K562 (cell line): ENCODE results near the gene MORF4L1. TPM values are rescaled to one million over a fixed set of nuclear protein-coding genes. Genes with fewer than 3 reads are reported as not detected.
A peak's percentile ranks its signal among the peaks of the same experiment; 100 is the strongest.

Experiments
- ATAC-seq: fragments of 200-7000 bp; cut with Tn5 transposase; 3 replicates; pipeline ENCODE4 v1.9.1; 2020; ENCODE audit warnings: moderate library complexity
- BruUV-seq: library from RNA; stranded (reverse); fragments of 400-500 nt; replicated peaks from 2 replicates; lab custom pipeline; 2021; lab: Mats Ljungman, UMichigan
- CTCF ChIA-PET: fragments of 300-600 bp; formaldehyde crosslinking; extraction: SDS; loops from one replicate; lab custom pipeline; 2021; ENCODE audit warnings: low intra/inter-chr PET ratio; lab: Yijun Ruan, JAX
- POLR2A ChIA-PET: fragments of 300-600, 350-650 bp; sonication (Branson Sonifier 250); formaldehyde crosslinking; extraction: SDS; loops from one replicate; lab custom pipeline; 2021; ENCODE audit warnings: antibody characterized with exemption, inconsistent platforms; lab: Yijun Ruan, JAX
- DNase-seq, 4 experiments: peaks; one replicate each; pipeline versions ENCODE4 v3.0.0 to v3.0.0-alpha.2; 2011 to 2018; ENCODE audit warnings: low spot score in 3 of 4, mixed read lengths in 3 of 4; ENCODE audit errors: extremely low read depth in 1 of 4
- FAIRE-seq: peaks from 2 replicates; lab custom pipeline; 2011; peaks lifted over from hg19 to GRCh38; lab: Jason Lieb, UNC
- H2AFZ ChIP-seq: 2 replicates; pipeline ENCODE4 v1.6.0; 2011; ENCODE audit warnings: low read depth, low read length, control low read depth, inconsistent platforms
- H3K27ac ChIP-seq: fragments of 200-600 bp; 3 replicates; pipeline ENCODE4 v1.8.0; 2011; ENCODE audit warnings: low read depth, mild to moderate bottlenecking, control low read depth, inconsistent platforms, low read length, moderate library complexity, mixed read lengths; ENCODE audit errors: extremely low read depth
- H3K27me3 ChIP-seq, 2 experiments: fragments of 300-600 bp in 1 of 2; 2 replicates in 1 of 2; 3 replicates in 1 of 2; pipeline versions ENCODE4 v1.6.0 to v1.8.0; 2011; ENCODE audit warnings: inconsistent platforms in 2 of 2, low read length in 2 of 2, mild to moderate bottlenecking in 1 of 2, mixed read lengths in 1 of 2, moderate library complexity in 1 of 2; ENCODE audit not compliant: control insufficient read depth in 2 of 2, insufficient read depth in 2 of 2
- H3K36me3 ChIP-seq: fragments of 300-600 bp; 3 replicates; pipeline ENCODE4 v1.8.0; 2011; ENCODE audit warnings: mild to moderate bottlenecking, low read length, inconsistent platforms; ENCODE audit not compliant: control insufficient read depth, insufficient read depth
- H3K4me1 ChIP-seq, 2 experiments: fragments of 200-600 bp in 1 of 2; replicated peaks in 1 of 2; 2 replicates in 1 of 2; 3 replicates in 1 of 2; pipeline versions ENCODE4 v1.5.1 to v1.8.0; 2011; ENCODE audit warnings: inconsistent platforms in 2 of 2, low read length in 2 of 2, mild to moderate bottlenecking in 1 of 2, mixed read lengths in 1 of 2, moderate library complexity in 1 of 2; ENCODE audit not compliant: control insufficient read depth in 2 of 2, insufficient read depth in 2 of 2
- H3K4me2 ChIP-seq: 2 replicates; pipeline ENCODE4 v1.6.1; 2011; ENCODE audit warnings: low read length, control low read depth, inconsistent platforms, mixed read lengths; ENCODE audit not compliant: insufficient read depth
- H3K4me3 ChIP-seq: fragments of 200-600 bp; sonication (generic), shearing (Covaris generic); 2 replicates; pipeline ENCODE4 v1.5.1; 2016; ENCODE audit warnings: control low read depth, inconsistent platforms
- H3K79me2 ChIP-seq: fragments of 200-600 bp; 3 replicates; pipeline ENCODE4 v1.8.0; 2011; ENCODE audit warnings: low read length, inconsistent platforms; ENCODE audit not compliant: control insufficient read depth, insufficient read depth
- H3K9ac ChIP-seq, 2 experiments: 2 replicates each; pipeline versions ENCODE4 v1.6.0 to v1.6.1; 2011; ENCODE audit warnings: low read depth in 2 of 2, low read length in 2 of 2, control low read depth in 1 of 2, inconsistent platforms in 1 of 2, mild to moderate bottlenecking in 1 of 2, mixed read lengths in 1 of 2; ENCODE audit not compliant: insufficient read depth in 1 of 2
- H3K9me1 ChIP-seq: one replicate; pipeline ENCODE4 v1.6.0; 2011; ENCODE audit warnings: inconsistent platforms, mild to moderate bottlenecking, low read length, moderate library complexity; ENCODE audit not compliant: control insufficient read depth, insufficient read depth
- H3K9me3 ChIP-seq: replicated peaks from 2 replicates; pipeline ENCODE4 v1.5.1; 2011; ENCODE audit warnings: low read depth, low read length, inconsistent platforms; ENCODE audit not compliant: control insufficient read depth, insufficient read depth
- H4K20me1 ChIP-seq: replicated peaks from 2 replicates; pipeline ENCODE4 v1.6.1; 2011; ENCODE audit warnings: low read length, inconsistent platforms, mixed read lengths; ENCODE audit not compliant: control insufficient read depth, insufficient read depth
- ARNT ChIP-seq, 2 experiments: fragments of 450-650 bp; IDR thresholded peaks; 2 replicates each; pipeline ENCODE4 v1.6.1; 2016; ENCODE audit warnings: mild to moderate bottlenecking in 1 of 2
- CAMTA2 ChIP-seq: fragments of 250-450 bp; sonication (Bioruptor Pico); conservative IDR thresholded peaks from 2 replicates; pipeline ENCODE4 v1.5.1; 2022
- DMBX1 ChIP-seq: fragments of 250-450 bp; sonication (Bioruptor Pico); IDR thresholded peaks from 2 replicates; pipeline ENCODE4 v1.8.0; 2022; ENCODE audit warnings: inconsistent platforms, mild to moderate bottlenecking, moderate library complexity, borderline replicate concordance
- EZH2 ChIP-seq: IDR thresholded peaks from 2 replicates; pipeline ENCODE4 v1.6.1; 2012; ENCODE audit warnings: low read depth, mild to moderate bottlenecking, inconsistent platforms, low read length, borderline replicate concordance
- KLF16 ChIP-seq: IDR thresholded peaks from 2 replicates; pipeline ENCODE4 v1.6.1; 2016; ENCODE audit warnings: antibody characterized with exemption
- MCM2 ChIP-seq: fragments of 450-650 bp; IDR thresholded peaks from 2 replicates; pipeline ENCODE4 v1.6.1; 2017; ENCODE audit warnings: low read depth, mild to moderate bottlenecking
- MCM7 ChIP-seq, 2 experiments: fragments of 450-650 bp; IDR thresholded peaks; 2 replicates each; pipeline ENCODE4 v1.6.1; 2016 to 2018
- MYNN ChIP-seq, 2 experiments: sonication (generic); formaldehyde crosslinking in 1 of 2; IDR thresholded peaks; 2 replicates each; pipeline versions ENCODE4 v1.5.0 to v1.6.1; 2016 to 2020; ENCODE audit warnings: antibody characterized with exemption in 1 of 2, missing genetic modification reagents in 1 of 2
- PHTF2 ChIP-seq: fragments of 250-450 bp; sonication (Bioruptor Pico); IDR thresholded peaks from 2 replicates; pipeline ENCODE4 v1.5.0; 2021; ENCODE audit warnings: mild to moderate bottlenecking
- RAD21 ChIP-seq, 2 experiments: fragments of 250-450 bp in 1 of 2; fragments of 450-650 bp in 1 of 2; sonication (Bioruptor Pico) in 1 of 2; formaldehyde crosslinking in 1 of 2; IDR thresholded peaks in 1 of 2; conservative IDR thresholded peaks in 1 of 2; 2 replicates each; pipeline versions ENCODE4 v1.4.0 to v1.8.0; 2020 to 2022; ENCODE audit warnings: mild to moderate bottlenecking in 2 of 2, moderate library complexity in 1 of 2
- RHOXF2B ChIP-seq: fragments of 250-450 bp; sonication (Bioruptor Pico); conservative IDR thresholded peaks from 2 replicates; pipeline ENCODE4 v1.5.1; 2021
- STAG1 ChIP-seq: sonication (generic); formaldehyde crosslinking; IDR thresholded peaks from 2 replicates; pipeline ENCODE4 v1.5.0; 2020; ENCODE audit warnings: missing genetic modification reagents, borderline replicate concordance
- ZNF347 ChIP-seq: fragments of 450-650 bp; formaldehyde crosslinking; IDR thresholded peaks from 2 replicates; pipeline ENCODE4 v1.4.0; 2020; ENCODE audit warnings: low read depth, mild to moderate bottlenecking, moderate library complexity
- WGBS: fragments of 100-300 bp; shearing (Covaris generic); methylation state at CpG from one replicate; pipeline ENCODE4 v1.1.6; 2016; ENCODE audit warnings: low coverage, mixed read lengths; ENCODE audit not compliant: insufficient coverage; ENCODE audit errors: missing lambda C conversion rate; 5-methylcytosine and 5-hydroxymethylcytosine counted together
- in situ Hi-C: fragments of 300-500 bp; cut with MboI; formaldehyde crosslinking; loops from 4 replicates; pipeline ENCODE4 v1.15.0; 2018; ENCODE audit warnings: inconsistent platforms, mixed read lengths
- intact Hi-C: fragments of 100-400 bp; cut with micrococcal nuclease; formaldehyde crosslinking; loops from 2 replicates; pipeline ENCODE4 v1.14.2; 2022
- polyA plus RNA-seq, 8 experiments: library from polyadenylated mRNA; depleted of rRNA in 4 of 8; stranded (reverse) in 5 of 8; unstranded in 3 of 8; fragments of >200 nt; fragmentation: Nextera tagmentation in 2 of 8; fragmentation: Illumina TruSeq in 1 of 8; extraction: Ambion mirVana in 2 of 8; extraction: Trizol in 1 of 8; gene quantifications; 2 replicates each; pipeline versions ENCODE4 v1.2.1 to v1.2.3, GENCODE V29; 2011 to 2014; ENCODE audit warnings: inconsistent platforms in 1 of 8, missing spikeins in 1 of 8
- total RNA-seq, 7 experiments: library from RNA; depleted of rRNA in 6 of 7; stranded (reverse); fragments of >200 nt in 6 of 7; fragmentation: Illumina TruSeq in 2 of 7; extraction: Trizol in 2 of 7; gene quantifications; 2 replicates each; pipeline versions ENCODE4 v1.2.1 to v1.2.3, GENCODE V29; 2011 to 2021; ENCODE audit warnings: low replicate concordance in 1 of 7

The MORF4L1 gene
- total and polyA plus RNA-seq, 9 of the 15 experiments (the other 6 are each of a cell fraction or from before 2014, with no cell fraction given) = 127 to 615 (median 281) TPM

DNA sequence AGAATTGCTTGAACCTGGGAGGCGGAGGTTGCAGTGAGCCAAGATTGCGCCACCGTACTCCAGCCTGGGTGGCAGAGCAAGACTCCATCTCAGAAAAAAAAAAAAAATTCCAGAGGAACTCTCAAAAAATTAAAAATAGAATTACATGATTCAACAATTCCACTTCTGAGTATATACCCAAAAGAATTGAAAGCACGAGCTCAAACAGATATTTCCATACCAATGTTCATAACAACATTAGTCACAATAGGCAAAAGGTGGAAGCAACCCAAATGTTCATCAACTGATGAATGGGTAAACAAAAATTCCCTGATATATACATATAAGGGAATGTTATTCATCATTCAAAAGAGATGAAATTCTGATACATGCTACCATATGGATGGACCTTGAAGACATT is 16.9 kb upstream of the MORF4L1 start:
- Histone ChIP-seq H3K4me2 (no peak overlapping the region), H4K20me1 (no peaks in the 10 kb centered on the region), H3K9me3 (no peaks in the 10 kb centered on the region), H3K27ac (no peak overlapping the region), H3K4me3 (no peak overlapping the region), H3K9ac (no peak overlapping the region), H3K9me1 (no peaks in the 10 kb centered on the region), H3K79me2 (no peaks in the 10 kb centered on the region), H3K27me3 (no peaks in the 10 kb centered on the region; a peak in 1 of 5 replicates), H3K36me3 (no peaks in the 10 kb centered on the region), H2AFZ (no peak overlapping the region), H3K4me1 (peaks cover 0 to under 1% of the 10 kb centered on the region in 2 experiments; a peak in 1 of 5 replicates)
- TF ChIP-seq CAMTA2 (CRISPR knock-in tag) (no peak), MCM2 (no peak), ZNF347 (CRISPR knock-in tag) (no peak), PHTF2 (CRISPR knock-in tag) (no peak)
- ChIA-PET POLR2A (interaction anchor here (0.7 kb wide), 1 partner anchor 274 kb away, joined by 3 read pairs; no protein-coding TSS in a partner anchor), CTCF (no interaction called here)
- 55% methylated on average over 2 of the region's 4 CpGs for WGBS
- ATAC-seq (no peak), FAIRE-seq (no peak), DNase-seq (no peak)
- BruUV-seq = no TSS peak
- intact Hi-C loops = no loop called here
- in situ Hi-C loops = no loop called here

- DNase-seq (peak; percentile 70 to 87 (median 72)), FAIRE-seq (peak; percentile 93), ATAC-seq (peak; percentile 92)
- Histone ChIP-seq H3K27ac (peak overlapping the region; percentile 66; the same call in 2 of the 3 replicates), H3K4me3 (peak overlapping the region; percentile 54), H3K4me2 (peak overlapping the region; percentile 84), H3K9ac (peak overlapping the region; percentile 72 to 88), H4K20me1 (no peaks in the 10 kb centered on the region), H3K79me2 (no peaks in the 10 kb centered on the region), H3K4me1 (peaks cover 0 to 4% of the 10 kb centered on the region in 2 experiments; a peak in 1 of 5 replicates), H3K9me3 (no peaks in the 10 kb centered on the region), H3K9me1 (no peaks in the 10 kb centered on the region), H3K27me3 (no peaks in the 10 kb centered on the region), H3K36me3 (no peaks in the 10 kb centered on the region), H2AFZ (peak overlapping the region; percentile 99)
- ChIA-PET CTCF (interaction anchor here (0.6 to 1.3 kb wide), 3 partner anchors 12 to 173 kb away, joined by 3 to 6 read pairs (median 3); partner anchors contain the start of gene MORF4L1), POLR2A (interaction anchor here (0.7 to 1.3 kb wide), 5 partner anchors 11 to 43 kb away, joined by 3 to 4 read pairs (median 3); partner anchors contain the start of gene MORF4L1)
- in situ Hi-C loops = no loop called here
- no TSS peak for BruUV-seq
- intact Hi-C loops = no loop called here
- WGBS = under 1% methylated on average over 28 of the region's 28 CpGs
- TF ChIP-seq KLF16 (no peak), DMBX1 (CRISPR knock-in tag) (no peak), ARNT (IDR thresholded peaks at IDR 0.05) (no peak), RAD21 (CRISPR knock-in tag; conservative IDR thresholded peaks at IDR 0.05 in 1 of 2, IDR thresholded peaks at IDR 0.05 in 1 of 2) (peak in 1 of 2 experiments; percentile 21; a peak in 1 of 4 replicates), MYNN (IDR thresholded peaks at IDR 0.05) (peak; percentile 84), MYNN (CRISPR knock-in tag; IDR thresholded peaks at IDR 0.05) (no peak), STAG1 (CRISPR knock-in tag) (no peak), RHOXF2B (CRISPR knock-in tag) (no peak), MCM7 (IDR thresholded peaks at IDR 0.05) (no peak), EZH2 (no peak)
These were observed 12.5 kb upstream of the MORF4L1 start for GRCh38 chr15:78859971-78860719.
